Keratinocyte (primary cell): ENCODE data around the gene RBFOX1. TPM values are rescaled to one million over a fixed set of nuclear protein-coding genes. Genes with fewer than 3 reads are reported as not detected.
A peak's percentile ranks its signal among the peaks of the same experiment; 100 is the strongest.

Experiments
- DNase-seq: peaks from one replicate; pipeline ENCODE4 v3.0.0-alpha.2; 2011; ENCODE audit warnings: low read depth, missing footprints, low spot score
- FAIRE-seq: peaks from 2 replicates; lab custom pipeline; 2011; peaks lifted over from hg19 to GRCh38; lab: Jason Lieb, UNC
- H2AFZ ChIP-seq: 2 replicates; pipeline ENCODE4 v1.6.0; 2012; ENCODE audit warnings: low read length, control low read depth, inconsistent platforms; ENCODE audit not compliant: control insufficient read depth
- H3K27ac ChIP-seq: 2 replicates; pipeline ENCODE4 v1.5.1; 2011; ENCODE audit warnings: low read length; ENCODE audit not compliant: control insufficient read depth, insufficient read depth
- H3K27me3 ChIP-seq: 3 replicates; pipeline ENCODE4 v1.6.0; 2011; ENCODE audit warnings: low read length; ENCODE audit not compliant: control insufficient read depth, insufficient read depth; ENCODE audit errors: extremely low read depth
- H3K36me3 ChIP-seq, 2 experiments: 2 replicates in 1 of 2; 3 replicates in 1 of 2; pipeline ENCODE4 v1.5.1; 2011; ENCODE audit warnings: low read length in 2 of 2, mild to moderate bottlenecking in 1 of 2; ENCODE audit not compliant: control insufficient read depth in 2 of 2, insufficient read depth in 2 of 2; ENCODE audit errors: extremely low read depth in 1 of 2
- H3K4me1 ChIP-seq: 3 replicates; pipeline ENCODE4 v1.5.1; 2011; ENCODE audit warnings: low read length; ENCODE audit not compliant: control insufficient read depth, insufficient read depth; ENCODE audit errors: extremely low read depth
- H3K4me2 ChIP-seq: 3 replicates; pipeline ENCODE4 v1.6.0; 2011; ENCODE audit warnings: low read depth, low read length; ENCODE audit not compliant: control insufficient read depth, insufficient read depth; ENCODE audit errors: extremely low read depth
- H3K4me3 ChIP-seq, 3 experiments: fragments of 200-600 bp in 1 of 3; sonication (generic) in 1 of 3; 2 replicates in 2 of 3; 3 replicates in 1 of 3; pipeline ENCODE4 v1.5.1; 2011 to 2016; ENCODE audit warnings: low read length in 3 of 3, mild to moderate bottlenecking in 3 of 3, control low read depth in 2 of 3, inconsistent platforms in 1 of 3, low read depth in 1 of 3, mixed read lengths in 1 of 3, mixed run types in 1 of 3, moderate library complexity in 1 of 3; ENCODE audit not compliant: control insufficient read depth in 2 of 3, insufficient read depth in 2 of 3; ENCODE audit errors: extremely low read depth in 1 of 3
- H3K79me2 ChIP-seq: 2 replicates; pipeline ENCODE4 v1.6.0; 2012; ENCODE audit warnings: low read length; ENCODE audit not compliant: control insufficient read depth, insufficient read depth
- H3K9ac ChIP-seq: 3 replicates; pipeline ENCODE4 v1.6.0; 2011; ENCODE audit warnings: low read length; ENCODE audit not compliant: control insufficient read depth, insufficient read depth; ENCODE audit errors: extremely low read depth
- H3K9me1 ChIP-seq: 3 replicates; pipeline ENCODE4 v1.6.0; 2011; ENCODE audit warnings: low read length; ENCODE audit not compliant: control insufficient read depth, insufficient read depth; ENCODE audit errors: extremely low read depth
- H3K9me3 ChIP-seq: 2 replicates; pipeline ENCODE4 v1.5.1; 2012; ENCODE audit warnings: low read depth, low read length; ENCODE audit not compliant: control insufficient read depth
- H4K20me1 ChIP-seq: 3 replicates; pipeline ENCODE4 v1.6.0; 2011; ENCODE audit warnings: low read length; ENCODE audit not compliant: control insufficient read depth, insufficient read depth; ENCODE audit errors: extremely low read depth
- CTCF ChIP-seq, 3 experiments: IDR thresholded peaks in 1 of 3; conservative IDR thresholded peaks in 1 of 3; optimal IDR thresholded peaks in 1 of 3; 2 replicates in 2 of 3; 3 replicates in 1 of 3; pipeline versions ENCODE3 to v1.5.1; 2011; ENCODE audit warnings: low read length in 3 of 3, mild to moderate bottlenecking in 3 of 3, moderate library complexity in 2 of 3, control low read depth in 1 of 3, inconsistent platforms in 1 of 3; ENCODE audit not compliant: insufficient read depth in 2 of 3; ENCODE audit errors: extremely low read depth in 1 of 3
- EZH2 ChIP-seq: IDR thresholded peaks from one replicate; pipeline ENCODE4 v1.6.1; 2012; ENCODE audit warnings: inconsistent platforms, mild to moderate bottlenecking, low read length, moderate library complexity
- dilution Hi-C: fragments of 300-500 bp; cut with MboI; formaldehyde crosslinking; loops from one replicate; pipeline ENCODE4 v1.7.0; 2020; ENCODE audit warnings: low sequenced_read_pairs; ENCODE audit not compliant: extremely low pct_ligation_motif_present
- polyA plus RNA-seq, 5 experiments: library from polyadenylated mRNA; depleted of rRNA in 3 of 5; stranded (reverse) in 3 of 5; stranded (forward) in 1 of 5; unstranded in 1 of 5; fragments of >200 nt; gene quantifications; 1 replicate in 1 of 5; 2 replicates in 3 of 5; 3 replicates in 1 of 5; pipeline versions ENCODE4 v1.2.1 to v1.2.3, GENCODE V29; 2011 to 2012; ENCODE audit warnings: missing spikeins in 2 of 5, low read depth in 1 of 5, low replicate concordance in 1 of 5

RBFOX1 gene
- polyA plus RNA-seq, 1 donor (not counting 4 experiments of a cell fraction or from before 2014, with no cell fraction given) = not detected

GRCh38 chr16:7614021-7614795 lies 281.6 kb downstream of the RBFOX1 start:
- H3K36me3 ChIP-seq = no peaks in the 10 kb centered on the region
- no peak overlapping the region for H3K9ac ChIP-seq
- no peak overlapping the region for H3K4me2 ChIP-seq
- FAIRE-seq = no peak
- H3K27me3 ChIP-seq = no peaks in the 10 kb centered on the region
- dilution Hi-C loops = no loop called here
- H3K9me1 ChIP-seq = no peaks in the 10 kb centered on the region
- no peaks in the 10 kb centered on the region for H4K20me1 ChIP-seq
- TF ChIP-seq EZH2 (no peak), CTCF (optimal IDR thresholded peaks at IDR 0.05 in 1 of 3, IDR thresholded peaks at IDR 0.05 in 1 of 3, conservative IDR thresholded peaks at IDR 0.05 in 1 of 3; ENCODE audit: extremely low read depth in 1 of 3, insufficient read depth in 2 of 3, low read length in 3 of 3) (no peak)
- H3K79me2 ChIP-seq = no peaks in the 10 kb centered on the region
- DNase-seq = no peak
- H3K4me3 ChIP-seq = no peak overlapping the region
- peaks cover 2% of the 10 kb centered on the region for H3K9me3 ChIP-seq
- H3K4me1 ChIP-seq = no peaks in the 10 kb centered on the region
- no peak overlapping the region for H3K27ac ChIP-seq
- H2AFZ ChIP-seq = no peak overlapping the region

- no peaks in the 10 kb centered on the region for H3K4me1 ChIP-seq
- no peak overlapping the region for H3K27ac ChIP-seq
- no peaks in the 10 kb centered on the region for H3K36me3 ChIP-seq
- no peak overlapping the region for H3K4me3 ChIP-seq
- H3K9ac ChIP-seq = no peak overlapping the region
- no peaks in the 10 kb centered on the region for H4K20me1 ChIP-seq
- no peaks in the 10 kb centered on the region for H3K9me1 ChIP-seq
- DNase-seq (no peak), FAIRE-seq (no peak)
- H3K79me2 ChIP-seq = no peaks in the 10 kb centered on the region
- no peak overlapping the region for H2AFZ ChIP-seq
- TF ChIP-seq CTCF (optimal IDR thresholded peaks at IDR 0.05 in 1 of 3, IDR thresholded peaks at IDR 0.05 in 1 of 3, conservative IDR thresholded peaks at IDR 0.05 in 1 of 3; ENCODE audit: extremely low read depth in 1 of 3, insufficient read depth in 2 of 3, low read length in 3 of 3) = peak in 1 of 3 experiments; percentile 2
- TF ChIP-seq EZH2 = no peak
- no peak overlapping the region for H3K4me2 ChIP-seq
- no peaks in the 10 kb centered on the region for H3K27me3 ChIP-seq
- dilution Hi-C loops = no loop called here
- H3K9me3 ChIP-seq = no peaks in the 10 kb centered on the region
Observed at GRCh38 chr16:7615565-7615964, 282.9 kb downstream of the RBFOX1 start.
